SK-N-MC (cell line): ENCODE results near the gene ABCA10.

ENCODE experiments used
- EZH2 ChIP-seq: fragments of 200-600 bp; sonication (generic); IDR thresholded peaks from one replicate; pipeline ENCODE4 v1.6.1; 2017; ENCODE audit warnings: antibody characterized with exemption
- POLR2AphosphoS5 ChIP-seq: IDR thresholded peaks from 2 replicates; pipeline ENCODE4 v1.6.1; 2012; ENCODE audit warnings: mild to moderate bottlenecking, low read depth, low read length, borderline replicate concordance

- TF ChIP-seq EZH2 (no peak), POLR2AphosphoS5 (no peak)
Measured at GRCh38 chr17:69175625-69176456, 52.8 kb downstream of the ABCA10 start.
